H1 (cell line): ENCODE measurements around the gene FTL. TPM values are rescaled to one million over a fixed set of nuclear protein-coding genes. Genes with fewer than 3 reads are reported as not detected.

Source experiments
- CTCF ChIA-PET: fragments of 300-600 bp; sonication (Branson Sonifier 250); formaldehyde crosslinking; loops from one replicate; lab custom pipeline; 2021; ENCODE audit not compliant: partially characterized antibody; lab: Charles Lee
- POLR2A ChIA-PET: fragments of 300-600 bp; sonication (Branson Sonifier 250); formaldehyde crosslinking; loops from one replicate; lab custom pipeline; 2021; ENCODE audit warnings: inconsistent platforms; ENCODE audit not compliant: partially characterized antibody; lab: Charles Lee
- DNase-seq, 2 experiments: peaks; one replicate each; pipeline versions ENCODE4 v3.0.0 to v3.0.0-alpha.2; 2010 to 2022; ENCODE audit warnings: low spot score in 2 of 2, low read depth in 1 of 2, mixed read lengths in 1 of 2
- FAIRE-seq: peaks from 2 replicates; lab custom pipeline; 2011; peaks lifted over from hg19 to GRCh38; lab: Jason Lieb, UNC
- H2AFZ ChIP-seq: 2 replicates; pipeline ENCODE4 v1.8.1; 2012; ENCODE audit warnings: low read length, inconsistent platforms
- H2AK5ac ChIP-seq: 2 replicates; pipeline ENCODE4 v1.6.1; 2013; ENCODE audit warnings: low read depth, low read length
- H2BK120ac ChIP-seq: replicated peaks from 2 replicates; pipeline ENCODE3; 2013; ENCODE audit warnings: low read depth, low read length, inconsistent platforms
- H2BK12ac ChIP-seq: 2 replicates; pipeline ENCODE4 v1.6.1; 2013; ENCODE audit warnings: low read depth, low read length
- H2BK15ac ChIP-seq: 2 replicates; pipeline ENCODE4 v1.6.1; 2013; ENCODE audit warnings: low read length
- H2BK20ac ChIP-seq: 2 replicates; pipeline ENCODE4 v1.6.1; 2013; ENCODE audit warnings: low read length
- H2BK5ac ChIP-seq: 2 replicates; pipeline ENCODE4 v1.6.1; 2013; ENCODE audit warnings: low read depth, low read length
- H3K14ac ChIP-seq: 2 replicates; pipeline ENCODE4 v1.6.1; 2013; ENCODE audit warnings: inconsistent platforms; ENCODE audit not compliant: insufficient read length
- H3K18ac ChIP-seq: 2 replicates; pipeline ENCODE4 v1.6.1; 2013; ENCODE audit warnings: low read length; ENCODE audit errors: extremely low read depth
- H3K23ac ChIP-seq: 2 replicates; pipeline ENCODE4 v1.6.1; 2013; ENCODE audit warnings: inconsistent platforms; ENCODE audit not compliant: insufficient read length
- H3K23me2 ChIP-seq: 2 replicates; pipeline ENCODE4 v1.6.1; 2013; ENCODE audit warnings: low read depth, low read length
- H3K27ac ChIP-seq: 2 replicates; pipeline ENCODE4 v1.6.1; 2011; ENCODE audit warnings: low read depth, low read length, inconsistent platforms
- H3K27me3 ChIP-seq, 4 experiments: replicated peaks in 1 of 4; 1 replicate in 1 of 4; 2 replicates in 3 of 4; pipeline versions ENCODE4 v1.6.1 to v1.8.1; 2011 to 2013; ENCODE audit warnings: low read length in 3 of 4, mild to moderate bottlenecking in 3 of 4, inconsistent platforms in 2 of 4, mixed read lengths in 2 of 4, moderate library complexity in 1 of 4; ENCODE audit not compliant: control insufficient read depth in 3 of 4, insufficient read depth in 3 of 4; ENCODE audit errors: extremely low read depth in 1 of 4
- H3K36me3 ChIP-seq, 4 experiments: 2 replicates each; pipeline versions ENCODE4 v1.6.1 to v1.8.1; 2011 to 2013; ENCODE audit warnings: mild to moderate bottlenecking in 4 of 4, low read length in 3 of 4, moderate library complexity in 2 of 4, control low read depth in 1 of 4, inconsistent platforms in 1 of 4; ENCODE audit not compliant: insufficient read depth in 4 of 4, control insufficient read depth in 2 of 4
- H3K4ac ChIP-seq: replicated peaks from 2 replicates; pipeline ENCODE3; 2013; ENCODE audit warnings: low read length, low read depth, mixed read lengths, inconsistent platforms; ENCODE audit not compliant: insufficient read length
- H3K4me1 ChIP-seq, 4 experiments: replicated peaks in 1 of 4; 1 replicate in 1 of 4; 2 replicates in 3 of 4; pipeline versions ENCODE4 v1.6.1 to v1.8.1; 2011 to 2013; ENCODE audit warnings: low read length in 3 of 4, inconsistent platforms in 2 of 4, mixed read lengths in 1 of 4; ENCODE audit not compliant: insufficient read depth in 4 of 4, control insufficient read depth in 3 of 4
- H3K4me2 ChIP-seq, 2 experiments: 2 replicates each; pipeline versions ENCODE4 v1.6.1 to v1.8.1; 2011 to 2013; ENCODE audit warnings: low read depth in 2 of 2, low read length in 2 of 2, control low read depth in 1 of 2, inconsistent platforms in 1 of 2, mild to moderate bottlenecking in 1 of 2; ENCODE audit not compliant: insufficient read depth in 1 of 2
- H3K4me3 ChIP-seq, 4 experiments: fragments of 200-600, 300-600 bp in 1 of 4; sonication (generic), shearing (Covaris generic), sonication (Bioruptor Twin) in 1 of 4; 2 replicates each; pipeline versions ENCODE4 v1.5.1 to v1.8.1; 2011 to 2016; ENCODE audit warnings: low read length in 4 of 4, low read depth in 3 of 4, control low read depth in 2 of 4, inconsistent platforms in 2 of 4, mild to moderate bottlenecking in 2 of 4, mixed read lengths in 1 of 4, moderate library complexity in 1 of 4; ENCODE audit not compliant: insufficient read depth in 2 of 4; ENCODE audit errors: extremely low read depth in 1 of 4
- H3K56ac ChIP-seq: replicated peaks from 2 replicates; pipeline ENCODE3; 2013; ENCODE audit warnings: low read depth, mild to moderate bottlenecking, mixed read lengths, low read length, inconsistent platforms; ENCODE audit not compliant: insufficient read length
- H3K79me1 ChIP-seq: 2 replicates; pipeline ENCODE4 v1.6.1; 2013; ENCODE audit warnings: low read depth, low read length, control low read depth
- H3K79me2 ChIP-seq, 2 experiments: 2 replicates each; pipeline versions ENCODE4 v1.6.1 to v1.8.1; 2012 to 2013; ENCODE audit warnings: low read length in 2 of 2, mild to moderate bottlenecking in 2 of 2, inconsistent platforms in 1 of 2; ENCODE audit not compliant: insufficient read depth in 2 of 2, control insufficient read depth in 1 of 2
- H3K9ac ChIP-seq, 4 experiments: replicated peaks in 1 of 4; 1 replicate in 1 of 4; 2 replicates in 3 of 4; pipeline versions ENCODE4 v1.6.1 to v1.8.1; 2011 to 2013; ENCODE audit warnings: low read depth in 3 of 4, low read length in 3 of 4, control low read depth in 2 of 4, mild to moderate bottlenecking in 2 of 4, moderate library complexity in 2 of 4, inconsistent platforms in 1 of 4; ENCODE audit errors: extremely low read depth in 1 of 4
- H3K9me3 ChIP-seq, 2 experiments: 2 replicates each; pipeline versions ENCODE4 v1.6.1 to v1.8.1; 2012 to 2013; ENCODE audit warnings: mild to moderate bottlenecking in 2 of 2, moderate library complexity in 2 of 2, control low read depth in 1 of 2, inconsistent platforms in 1 of 2, low read depth in 1 of 2, low read length in 1 of 2, mixed read lengths in 1 of 2; ENCODE audit not compliant: insufficient read depth in 2 of 2
- H4K20me1 ChIP-seq, 2 experiments: replicated peaks in 1 of 2; 2 replicates each; pipeline versions ENCODE3 to v1.8.1; 2011 to 2013; ENCODE audit warnings: inconsistent platforms in 2 of 2, low read length in 2 of 2, mild to moderate bottlenecking in 1 of 2; ENCODE audit not compliant: insufficient read depth in 2 of 2, control insufficient read depth in 1 of 2
- H4K5ac ChIP-seq: 2 replicates; pipeline ENCODE4 v1.6.1; 2013; ENCODE audit warnings: low read length, low read depth, mixed read lengths, inconsistent platforms; ENCODE audit not compliant: insufficient read length
- H4K8ac ChIP-seq: 2 replicates; pipeline ENCODE4 v1.8.0; 2013; ENCODE audit warnings: mild to moderate bottlenecking, moderate library complexity, low read length, inconsistent platforms; ENCODE audit not compliant: insufficient read depth; ENCODE audit errors: extremely low read depth
- H4K91ac ChIP-seq: replicated peaks from 2 replicates; pipeline ENCODE3; 2013; ENCODE audit warnings: low read length, mixed read lengths, inconsistent platforms; ENCODE audit not compliant: insufficient read length
- CBX5 ChIP-seq: fragments of 300-800, 300-1000 bp; sonication (generic); IDR thresholded peaks from 2 replicates; pipeline ENCODE4 v1.7.1; 2016; ENCODE audit warnings: antibody characterized with exemption, low read length, low read depth
- SIRT6 ChIP-seq: IDR thresholded peaks from one replicate; pipeline ENCODE4 v1.7.1; 2012; ENCODE audit warnings: low read length, inconsistent platforms
- WGBS, 2 experiments: shearing (Covaris generic) in 1 of 2; methylation state at CpG; one replicate each; pipeline versions ENCODE4 v1.1.6 to v1.1.7; 2013 to 2015; ENCODE audit warnings: low lambda C conversion rate in 2 of 2, mixed read lengths in 2 of 2, inconsistent platforms in 1 of 2, low coverage in 1 of 2, missing lambda C conversion rate in 1 of 2; ENCODE audit not compliant: insufficient replicate concordance in 2 of 2, insufficient coverage in 1 of 2, insufficient read length in 1 of 2; ENCODE audit errors: extremely low coverage in 1 of 2, missing lambda C conversion rate in 1 of 2; 5-methylcytosine and 5-hydroxymethylcytosine counted together
- polyA plus RNA-seq, 7 experiments: library from polyadenylated mRNA; depleted of rRNA in 3 of 7; stranded (reverse) in 5 of 7; unstranded in 2 of 7; fragments of >200 nt in 5 of 7; fragments of 200-250 nt in 2 of 7; gene quantifications; 1 replicate in 5 of 7; 2 replicates in 1 of 7; 4 replicates in 1 of 7; pipeline versions ENCODE4 v1.2.1 to v1.2.3, GENCODE V29; 2011 to 2013; ENCODE audit warnings: missing spikeins in 2 of 7, mixed read lengths in 2 of 7
- total RNA-seq: library from RNA; stranded (reverse); fragmentation: NEBNext Ultra II Directional; extraction: Animal tissue kit (Norgen Biotek cat#: 25700); gene quantifications from 2 replicates; pipeline ENCODE4 v1.2.1, GENCODE V29; 2021

The FTL gene
- total and polyA plus RNA-seq, 2 of the 8 experiments (the other 6 are each of a cell fraction or from before 2014, with no cell fraction given) = 1,751 to 2,427 TPM

GRCh38 chr19:48938256-48938655 lies 26.9 kb upstream of the FTL start:
- H3K4me1 ChIP-seq = peaks cover under 1 to 3% (median 2%) of the 10 kb centered on the region in 4 experiments; a peak in 4 of 7 replicates
- H3K4me3 ChIP-seq = no peak overlapping the region
- H3K9me3 ChIP-seq = no peaks in the 10 kb centered on the region
- no peak overlapping the region for H2AFZ ChIP-seq
- H2AK5ac ChIP-seq = no peak overlapping the region
- DNase-seq (no peak), FAIRE-seq (no peak)
- H2BK120ac ChIP-seq = no peak overlapping the region
- no peak overlapping the region for H3K4ac ChIP-seq
- H2BK12ac ChIP-seq = no peak overlapping the region
- H3K27ac ChIP-seq = no peak overlapping the region
- peaks cover 0 to 2% of the 10 kb centered on the region in 2 experiments for H4K20me1 ChIP-seq
- no peak overlapping the region for H4K8ac ChIP-seq
- peaks cover 0 to 7% (median 2%) of the 10 kb centered on the region in 4 experiments; a peak in 4 of 7 replicates for H3K27me3 ChIP-seq
- no peak overlapping the region for H3K4me2 ChIP-seq
- H4K91ac ChIP-seq = no peak overlapping the region
- H3K23ac ChIP-seq = no peak overlapping the region
- POLR2A ChIA-PET = interaction anchor here (0.6 to 0.7 kb wide), 2 partner anchors 12 to 359 kb away, joined by 3 to 4 read pairs; no protein-coding TSS in a partner anchor
- H2BK5ac ChIP-seq = no peak overlapping the region
- H3K79me1 ChIP-seq = no peaks in the 10 kb centered on the region; the same call in 1 of the 2 replicates
- no peak overlapping the region for H2BK20ac ChIP-seq
- H3K18ac ChIP-seq = no peak overlapping the region
- no peak overlapping the region for H2BK15ac ChIP-seq
- 92% methylated on average over 7 of the region's 7 CpGs; no CpG with 5 or more reads in 1 of the 2 experiments for WGBS, 2 experiments
- H3K14ac ChIP-seq = no peak overlapping the region
- H4K5ac ChIP-seq = no peak overlapping the region
- no peaks in the 10 kb centered on the region for H3K36me3 ChIP-seq
- H3K56ac ChIP-seq = no peak overlapping the region
- TF ChIP-seq SIRT6 (no peak), CBX5 (no peak)
- TF ChIP-seq, all 59 proteins: peak for 0
- Histone ChIP-seq H3K79me2 (no peaks in the 10 kb centered on the region), H3K23me2 (no peaks in the 10 kb centered on the region; the same call in 1 of the 2 replicates), H3K9ac (no peak overlapping the region)
- CTCF ChIA-PET = interaction anchor here (0.8 kb wide), 1 partner anchor 15 kb away, joined by 4 read pairs; no protein-coding TSS in a partner anchor
